Esophagus muscularis mucosa (tissue), 4 donors: Measurements from ENCODE around the gene FBXL7.

Source experiments
- CTCF ChIP-seq, 3 experiments: fragments of 200-600 bp in 2 of 3; fragments of 450-650 bp in 1 of 3; sonication (generic) in 2 of 3; IDR thresholded peaks; one replicate each; pipeline ENCODE4 v1.5.1; 2017 to 2019; ENCODE audit warnings: antibody characterized with exemption in 3 of 3, mild to moderate bottlenecking in 2 of 3, moderate library complexity in 1 of 3
- EP300 ChIP-seq: sonication (generic); formaldehyde crosslinking; IDR thresholded peaks from one replicate; pipeline ENCODE4 v1.6.1; 2017; ENCODE audit warnings: antibody characterized with exemption
- POLR2A ChIP-seq: fragments of 450-650 bp; IDR thresholded peaks from one replicate; pipeline ENCODE4 v1.6.1; 2017; ENCODE audit warnings: antibody characterized with exemption, moderate library complexity, mild to moderate bottlenecking, low read depth

- TF ChIP-seq CTCF (IDR thresholded peaks at IDR 0.05) = no peak
- no peak for TF ChIP-seq POLR2A
- TF ChIP-seq EP300 = no peak
Observed at GRCh38 chr5:15564957-15565356, 65.0 kb downstream of the FBXL7 start.
